ENCODE measurements around the gene GRHPR. TPM values are rescaled to one million over a fixed set of nuclear protein-coding genes. Genes with fewer than 3 reads are reported as not detected.
A peak's percentile ranks its signal among the peaks of the same experiment; 100 is the strongest.

Gene GRHPR
- total RNA-seq, 1 donor from 2014 or later: 106 TPM

DNA sequence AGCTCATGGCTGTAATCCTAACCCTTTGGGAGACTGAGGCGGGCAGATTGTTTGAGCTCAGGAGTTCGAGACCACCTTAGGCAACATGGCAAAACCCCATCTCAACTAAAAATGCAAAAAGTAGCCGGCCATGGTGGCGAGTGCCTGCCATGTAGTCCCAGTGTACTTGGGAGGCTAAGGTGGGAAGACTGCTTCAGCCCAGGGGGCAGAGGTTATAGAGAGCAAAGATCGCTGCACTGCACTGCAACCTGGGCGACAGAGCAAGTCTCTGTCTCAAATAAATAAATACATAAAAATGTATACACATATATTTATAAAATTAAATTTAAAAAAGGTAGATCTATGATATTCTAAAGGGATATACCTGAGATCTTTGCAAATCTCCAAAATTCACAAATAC is 23.3 kb downstream of the GRHPR start:
- peak overlapping the region; percentile 2 for H3K27ac Mint-ChIP-seq
- peaks cover 5% of the 10 kb centered on the region for H3K4me1 Mint-ChIP-seq
- no peak for DNase-seq (ENCODE audit: low spot score in 2 of 2, unreplicated experiment in 2 of 2)
- H3K9me3 Mint-ChIP-seq: no peaks in the 10 kb centered on the region
- TF ChIP-seq, protein P1, sequence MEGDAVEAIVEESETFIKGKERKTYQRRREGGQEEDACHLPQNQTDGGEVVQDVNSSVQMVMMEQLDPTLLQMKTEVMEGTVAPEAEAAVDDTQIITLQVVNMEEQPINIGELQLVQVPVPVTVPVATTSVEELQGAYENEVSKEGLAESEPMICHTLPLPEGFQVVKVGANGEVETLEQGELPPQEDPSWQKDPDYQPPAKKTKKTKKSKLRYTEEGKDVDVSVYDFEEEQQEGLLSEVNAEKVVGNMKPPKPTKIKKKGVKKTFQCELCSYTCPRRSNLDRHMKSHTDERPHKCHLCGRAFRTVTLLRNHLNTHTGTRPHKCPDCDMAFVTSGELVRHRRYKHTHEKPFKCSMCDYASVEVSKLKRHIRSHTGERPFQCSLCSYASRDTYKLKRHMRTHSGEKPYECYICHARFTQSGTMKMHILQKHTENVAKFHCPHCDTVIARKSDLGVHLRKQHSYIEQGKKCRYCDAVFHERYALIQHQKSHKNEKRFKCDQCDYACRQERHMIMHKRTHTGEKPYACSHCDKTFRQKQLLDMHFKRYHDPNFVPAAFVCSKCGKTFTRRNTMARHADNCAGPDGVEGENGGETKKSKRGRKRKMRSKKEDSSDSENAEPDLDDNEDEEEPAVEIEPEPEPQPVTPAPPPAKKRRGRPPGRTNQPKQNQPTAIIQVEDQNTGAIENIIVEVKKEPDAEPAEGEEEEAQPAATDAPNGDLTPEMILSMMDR (IDR thresholded peaks at IDR 0.05; ENCODE audit: unreplicated experiment): no peak
- H3K4me3 Mint-ChIP-seq: no peak overlapping the region
- no peaks in the 10 kb centered on the region for H3K27me3 Mint-ChIP-seq (ENCODE audit: low read depth)
- H3K36me3 Mint-ChIP-seq: peaks cover 16% of the 10 kb centered on the region

DNA sequence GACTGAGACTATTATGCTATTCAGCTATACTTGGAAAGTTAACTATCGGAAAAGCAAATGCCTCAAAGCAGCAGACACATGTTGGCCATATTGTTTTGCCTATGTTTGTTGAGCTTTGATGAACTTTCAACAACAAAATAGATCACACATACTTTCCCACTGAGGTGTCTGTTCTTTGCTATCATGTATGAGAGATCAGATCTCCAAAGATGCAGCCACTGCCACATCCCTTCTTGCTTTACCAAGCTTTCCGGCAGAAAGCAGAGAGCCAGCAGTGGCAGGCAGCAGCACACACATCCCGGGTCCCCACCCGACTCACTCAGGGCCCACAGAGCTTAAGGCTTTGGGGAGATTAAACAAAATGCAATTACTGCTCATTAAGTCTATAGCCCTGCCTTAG is 23.9 kb downstream of the GRHPR start:
- H3K4me1 Mint-ChIP-seq: peaks cover 5% of the 10 kb centered on the region
- H3K27ac Mint-ChIP-seq: peak overlapping the region; percentile 45
- DNase-seq (ENCODE audit: low spot score in 2 of 2, unreplicated experiment in 2 of 2): no peak
- H3K9me3 Mint-ChIP-seq: no peaks in the 10 kb centered on the region
- H3K4me3 Mint-ChIP-seq: no peak overlapping the region
- TF ChIP-seq, protein P1 (IDR thresholded peaks at IDR 0.05; ENCODE audit: unreplicated experiment): no peak
- H3K36me3 Mint-ChIP-seq: peaks cover 13% of the 10 kb centered on the region
- no peaks in the 10 kb centered on the region for H3K27me3 Mint-ChIP-seq (ENCODE audit: low read depth)

DNA sequence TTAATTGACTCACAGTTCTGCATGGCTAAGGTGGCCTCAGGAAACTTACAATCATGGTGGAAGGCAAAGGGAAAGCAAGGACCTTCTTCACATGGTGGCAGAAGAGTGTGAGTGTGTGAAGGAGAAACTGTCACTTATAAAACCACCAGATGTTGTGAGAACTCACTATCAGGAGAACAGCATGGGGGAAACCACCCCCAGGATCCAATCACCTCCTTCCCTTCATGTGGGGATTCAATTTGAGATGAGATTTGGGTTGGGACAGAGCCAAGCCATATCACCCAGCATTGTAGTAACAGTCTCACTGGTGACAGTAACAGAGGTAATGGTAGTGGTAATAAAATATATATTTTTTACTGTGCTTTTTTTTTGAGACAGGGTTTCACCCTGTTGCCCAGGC is 24.6 kb downstream of the GRHPR start:
- no peaks in the 10 kb centered on the region for H3K9me3 Mint-ChIP-seq
- TF ChIP-seq, protein P1 (IDR thresholded peaks at IDR 0.05; ENCODE audit: unreplicated experiment): no peak
- no peak for DNase-seq (ENCODE audit: low spot score in 2 of 2, unreplicated experiment in 2 of 2)
- H3K27me3 Mint-ChIP-seq (ENCODE audit: low read depth): no peaks in the 10 kb centered on the region
- H3K4me1 Mint-ChIP-seq: peaks cover 9% of the 10 kb centered on the region
- no peak overlapping the region for H3K27ac Mint-ChIP-seq
- peaks cover 15% of the 10 kb centered on the region for H3K36me3 Mint-ChIP-seq
- H3K4me3 Mint-ChIP-seq: no peak overlapping the region

DNA sequence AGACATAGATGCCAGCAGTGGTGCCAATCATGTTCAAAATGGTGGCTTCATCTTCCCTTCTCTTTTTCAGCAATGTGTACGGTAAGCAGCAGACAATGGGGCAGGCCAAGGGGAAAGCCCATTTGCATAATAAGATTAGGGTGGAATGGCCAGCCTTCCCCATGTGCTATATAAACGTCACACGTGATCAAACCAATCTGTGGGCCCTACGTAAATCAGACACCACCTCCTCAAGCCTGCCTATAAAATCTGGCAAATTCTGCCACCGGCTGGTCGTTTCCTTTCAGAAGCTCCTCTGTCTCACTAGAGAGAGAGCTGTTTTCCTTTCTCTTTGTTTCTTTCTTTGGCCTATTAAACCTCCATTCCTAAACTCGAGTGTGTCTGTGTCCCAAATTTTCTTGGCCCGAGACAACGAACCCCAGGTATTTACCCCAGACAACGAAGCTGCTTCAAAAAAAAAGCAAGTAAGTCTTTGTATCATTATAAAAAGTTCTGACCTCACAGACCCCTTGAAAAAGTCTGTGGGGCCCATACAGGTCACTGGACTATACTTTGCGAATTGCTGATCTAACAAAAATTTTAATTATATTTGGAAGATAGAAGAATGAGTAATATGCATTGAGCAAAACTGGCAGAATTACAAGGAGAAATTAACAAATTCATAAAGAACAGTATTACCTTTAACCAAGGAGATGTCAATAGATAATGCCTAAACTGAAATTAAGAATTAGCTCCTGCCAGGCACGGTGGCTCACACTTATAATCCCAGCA is 27.6 kb downstream of the GRHPR start:
- no peaks in the 10 kb centered on the region for H3K9me3 Mint-ChIP-seq
- peaks cover 23% of the 10 kb centered on the region for H3K4me1 Mint-ChIP-seq

DNA sequence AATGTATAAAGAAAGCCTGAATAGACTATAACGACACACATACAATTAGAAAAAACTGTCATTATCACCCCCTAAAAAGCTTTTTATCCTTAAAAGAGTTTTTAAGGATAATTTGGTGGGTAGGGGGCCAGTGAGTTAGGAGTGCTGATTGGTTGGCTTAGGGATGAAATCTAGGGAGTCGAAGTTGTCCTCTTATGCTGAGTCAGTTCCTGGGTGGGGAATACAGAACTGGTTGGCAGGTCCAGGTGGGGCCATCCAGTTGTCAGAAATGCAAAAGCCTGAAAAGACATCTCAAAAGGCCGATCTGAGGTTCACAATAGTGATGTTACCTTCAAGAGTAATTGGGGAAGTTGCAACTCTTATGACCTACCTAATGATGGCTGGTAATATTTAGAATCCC is 29.1 kb downstream of the GRHPR start:
- TF ChIP-seq, protein P1 (IDR thresholded peaks at IDR 0.05; ENCODE audit: unreplicated experiment): no peak
- Mint-ChIP-seq H3K4me3 (no peak overlapping the region), H3K4me1 (peaks cover 25% of the 10 kb centered on the region), H3K36me3 (peaks cover 23% of the 10 kb centered on the region), H3K27ac (peak overlapping the region; percentile 47), H3K9me3 (no peaks in the 10 kb centered on the region), H3K27me3 (ENCODE audit: low read depth) (no peaks in the 10 kb centered on the region)
- no peak for DNase-seq (ENCODE audit: low spot score in 2 of 2, unreplicated experiment in 2 of 2)

More for the DNA sequence above, 27.6 kb downstream of the GRHPR start:
- DNase-seq (ENCODE audit: low spot score in 2 of 2, unreplicated experiment in 2 of 2): no peak
- no peaks in the 10 kb centered on the region for H3K27me3 Mint-ChIP-seq (ENCODE audit: low read depth)
- no peak overlapping the region for H3K4me3 Mint-ChIP-seq
- H3K36me3 Mint-ChIP-seq: peaks cover 14% of the 10 kb centered on the region
- TF ChIP-seq, protein P1 (IDR thresholded peaks at IDR 0.05; ENCODE audit: unreplicated experiment): no peak
- H3K27ac Mint-ChIP-seq: peak overlapping the region; percentile 80
